Thyroid gland (tissue), 4 donors: ENCODE data around the gene TMEM51.

ENCODE experiments used
- POLR2A ChIP-seq, 2 donors: fragments of 450-650 bp; IDR thresholded peaks; one replicate each; pipeline ENCODE4 v1.6.1; 2017; ENCODE audit warnings: antibody characterized with exemption in 2 of 2, mild to moderate bottlenecking in 2 of 2, moderate library complexity in 1 of 2
- TF ChIP-seq, protein P1 (sequence below), 6 experiments: fragments of 200-600 bp in 3 of 6; fragments of 450-650 bp in 3 of 6; sonication (generic) in 3 of 6; IDR thresholded peaks; one replicate each; pipeline ENCODE4 v1.5.1; 2016 to 2019; ENCODE audit warnings: antibody characterized with exemption in 6 of 6, mild to moderate bottlenecking in 2 of 6, inconsistent platforms in 1 of 6, moderate library complexity in 1 of 6

DNA sequence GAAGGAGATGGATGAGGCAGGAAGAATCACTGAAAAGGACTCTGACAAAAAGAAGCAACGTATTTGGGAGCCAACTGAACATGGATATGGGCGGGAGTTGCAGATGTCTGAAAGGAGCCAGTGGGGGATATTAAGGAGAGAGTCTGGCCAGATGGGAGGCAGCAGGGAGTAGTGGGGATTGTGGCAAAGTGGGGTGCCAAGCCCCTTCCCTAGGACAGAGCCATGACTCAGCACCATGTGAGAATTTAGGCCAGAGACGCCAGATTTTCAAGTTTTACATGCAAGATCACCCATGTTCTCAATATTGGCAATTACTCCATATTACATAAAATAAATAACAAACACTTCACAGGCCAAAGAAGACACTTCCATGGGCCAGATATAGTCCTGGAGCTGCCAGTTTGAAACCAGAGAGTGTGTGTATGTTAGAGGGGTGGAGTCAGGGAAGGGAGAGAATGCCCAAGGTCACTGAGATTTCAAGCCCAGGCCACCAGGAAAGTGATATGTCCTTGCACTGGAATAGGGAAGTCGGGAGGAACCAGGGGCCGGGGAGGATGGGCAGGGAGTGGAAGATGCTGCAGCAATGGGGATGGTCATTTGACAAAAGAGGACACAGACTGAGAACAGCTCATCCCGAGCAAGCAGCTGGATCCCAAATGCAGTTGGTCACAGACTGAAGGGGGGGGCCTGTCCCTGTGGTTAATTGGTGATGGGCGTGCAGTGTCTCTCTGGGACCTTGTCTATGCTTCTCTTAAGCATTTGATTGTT lies 23.5 kb downstream of the TMEM51 start:
- TF ChIP-seq, protein P1, sequence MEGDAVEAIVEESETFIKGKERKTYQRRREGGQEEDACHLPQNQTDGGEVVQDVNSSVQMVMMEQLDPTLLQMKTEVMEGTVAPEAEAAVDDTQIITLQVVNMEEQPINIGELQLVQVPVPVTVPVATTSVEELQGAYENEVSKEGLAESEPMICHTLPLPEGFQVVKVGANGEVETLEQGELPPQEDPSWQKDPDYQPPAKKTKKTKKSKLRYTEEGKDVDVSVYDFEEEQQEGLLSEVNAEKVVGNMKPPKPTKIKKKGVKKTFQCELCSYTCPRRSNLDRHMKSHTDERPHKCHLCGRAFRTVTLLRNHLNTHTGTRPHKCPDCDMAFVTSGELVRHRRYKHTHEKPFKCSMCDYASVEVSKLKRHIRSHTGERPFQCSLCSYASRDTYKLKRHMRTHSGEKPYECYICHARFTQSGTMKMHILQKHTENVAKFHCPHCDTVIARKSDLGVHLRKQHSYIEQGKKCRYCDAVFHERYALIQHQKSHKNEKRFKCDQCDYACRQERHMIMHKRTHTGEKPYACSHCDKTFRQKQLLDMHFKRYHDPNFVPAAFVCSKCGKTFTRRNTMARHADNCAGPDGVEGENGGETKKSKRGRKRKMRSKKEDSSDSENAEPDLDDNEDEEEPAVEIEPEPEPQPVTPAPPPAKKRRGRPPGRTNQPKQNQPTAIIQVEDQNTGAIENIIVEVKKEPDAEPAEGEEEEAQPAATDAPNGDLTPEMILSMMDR (IDR thresholded peaks at IDR 0.05): no peak
- no peak for TF ChIP-seq POLR2A (IDR thresholded peaks at IDR 0.05)
